GM23248 (cell line): ENCODE data around the gene JCAD. TPM values are rescaled to one million over a fixed set of nuclear protein-coding genes. Genes with fewer than 3 reads are reported as not detected.

Experiments
- DNase-seq: peaks from one replicate; pipeline ENCODE4 v3.0.0-alpha.2; 2015
- H2AFZ ChIP-seq: fragments of 200-600 bp; sonication (generic); 2 replicates; pipeline ENCODE4 v1.6.1; 2016; ENCODE audit warnings: antibody characterized with exemption
- H3F3A ChIP-seq: fragments of 200-600 bp; sonication (generic); 2 replicates; pipeline ENCODE4 v1.6.1; 2016; ENCODE audit warnings: mild to moderate bottlenecking, antibody characterized with exemption, mixed run types; ENCODE audit not compliant: insufficient read depth
- H3K27ac ChIP-seq: fragments of 200-600 bp; sonication (generic); 2 replicates; pipeline ENCODE4 v1.5.1; 2016; ENCODE audit warnings: mild to moderate bottlenecking
- H3K27me3 ChIP-seq: fragments of 200-600 bp; sonication (generic); replicated peaks from 2 replicates; pipeline ENCODE4 v1.6.1; 2016; ENCODE audit warnings: mild to moderate bottlenecking; ENCODE audit not compliant: insufficient read depth
- H3K36me3 ChIP-seq: fragments of 200-600 bp; sonication (generic); 2 replicates; pipeline ENCODE4 v1.6.1; 2016; ENCODE audit warnings: low read depth, mild to moderate bottlenecking
- H3K4me1 ChIP-seq: fragments of 200-600 bp; sonication (generic); 2 replicates; pipeline ENCODE4 v1.6.1; 2016; ENCODE audit warnings: mild to moderate bottlenecking; ENCODE audit not compliant: insufficient read depth
- H3K4me2 ChIP-seq: fragments of 200-600 bp; sonication (generic); one replicate; pipeline ENCODE4 v1.6.1; 2016; ENCODE audit warnings: mild to moderate bottlenecking; ENCODE audit not compliant: unreplicated experiment
- H3K4me3 ChIP-seq: fragments of 200-600 bp; sonication (generic); 2 replicates; pipeline ENCODE4 v1.5.1; 2016; ENCODE audit warnings: mild to moderate bottlenecking
- H3K79me2 ChIP-seq: fragments of 200-600 bp; sonication (generic); 2 replicates; pipeline ENCODE4 v1.6.1; 2016; ENCODE audit warnings: mild to moderate bottlenecking; ENCODE audit not compliant: insufficient read depth
- H3K9ac ChIP-seq: fragments of 200-600 bp; sonication (generic); 2 replicates; pipeline ENCODE4 v1.6.1; 2016; ENCODE audit warnings: mild to moderate bottlenecking
- H3K9me2 ChIP-seq: fragments of 200-600 bp; sonication (generic); 2 replicates; pipeline ENCODE4 v1.6.1; 2016; ENCODE audit warnings: mixed run types, mild to moderate bottlenecking, moderate library complexity; ENCODE audit not compliant: insufficient read depth
- H3K9me3 ChIP-seq: fragments of 200-600 bp; sonication (generic); one replicate; pipeline ENCODE4 v1.6.1; 2017; ENCODE audit warnings: low read depth
- H4K20me1 ChIP-seq: fragments of 200-600 bp; sonication (generic); 2 replicates; pipeline ENCODE4 v1.6.0; 2016; ENCODE audit not compliant: insufficient read depth
- EZH2 ChIP-seq: fragments of 200-600 bp; sonication (generic); IDR thresholded peaks from 2 replicates; pipeline ENCODE4 v1.6.1; 2018; ENCODE audit warnings: antibody characterized with exemption, mild to moderate bottlenecking; ENCODE audit not compliant: insufficient read depth, poor library complexity, severe bottlenecking
- EZH2phosphoT487 ChIP-seq: fragments of 200-600 bp; sonication (generic); IDR thresholded peaks from 2 replicates; pipeline ENCODE4 v1.6.1; 2018; ENCODE audit warnings: antibody characterized with exemption, moderate library complexity, mild to moderate bottlenecking, low read depth; ENCODE audit not compliant: insufficient read depth
- WGBS, 2 experiments: methylation state at CpG; one replicate each; pipeline ENCODE4 v1.1.6; 2015 to 2017; ENCODE audit warnings: low lambda C conversion rate in 2 of 2, low coverage in 1 of 2; ENCODE audit errors: missing lambda C conversion rate in 2 of 2; 5-methylcytosine and 5-hydroxymethylcytosine counted together
- in situ Hi-C: fragments of 300-500 bp; cut with MboI; formaldehyde crosslinking; loops from 2 replicates; pipeline ENCODE4 v1.15.0; 2020
- polyA plus RNA-seq: library from polyadenylated mRNA; unstranded; fragments of >200 nt; fragmentation: Nextera tagmentation; extraction: Ambion mirVana; gene quantifications from 2 replicates; pipeline ENCODE4 v1.2.1, GENCODE V29; 2016
- total RNA-seq: library from RNA; depleted of rRNA; stranded (reverse); fragments of >200 nt; shearing (Covaris generic); gene quantifications from 2 replicates; pipeline ENCODE4 v1.2.3, GENCODE V29; 2014

JCAD gene
- total and polyA plus RNA-seq, 2 experiments from 2014 or later, result 17.1 to 24.3 TPM

DNA sequence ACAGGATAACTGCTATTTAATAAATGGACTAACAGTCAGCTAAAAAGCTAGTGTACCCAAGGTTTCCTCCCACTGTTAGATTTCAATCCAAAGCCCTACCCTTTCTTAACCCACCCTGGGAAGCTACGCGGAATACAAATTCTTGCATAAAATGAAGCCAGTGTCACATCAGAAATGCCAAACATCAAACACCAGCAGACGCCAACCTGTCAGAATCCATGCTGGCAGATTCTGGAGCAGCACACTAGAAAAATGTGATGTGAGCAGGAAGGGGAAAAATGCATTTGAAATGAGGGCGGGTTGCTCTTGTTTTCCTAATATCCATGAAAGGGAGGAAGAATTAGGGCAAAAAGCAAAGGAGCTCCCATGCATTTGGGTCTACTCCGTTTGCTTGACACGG lies 16.1 kb upstream of the JCAD start:
- Histone ChIP-seq H3K4me1 (no peaks in the 10 kb centered on the region), H3K4me2 (no peak overlapping the region), H2AFZ (no peak overlapping the region), H3F3A (no peaks in the 10 kb centered on the region), H3K9ac (no peak overlapping the region), H4K20me1 (no peaks in the 10 kb centered on the region), H3K9me3 (no peaks in the 10 kb centered on the region), H3K27ac (no peak overlapping the region), H3K4me3 (no peak overlapping the region), H3K79me2 (no peaks in the 10 kb centered on the region), H3K27me3 (no peaks in the 10 kb centered on the region; the same call in 1 of the 2 replicates), H3K9me2 (no peaks in the 10 kb centered on the region), H3K36me3 (no peaks in the 10 kb centered on the region)
- TF ChIP-seq EZH2phosphoT487 (no peak), EZH2 (no peak)
- 89 to 92% methylated on average over 6 of the region's 6 CpGs for WGBS, 2 experiments
- in situ Hi-C loops, result no loop called here
- no peak for DNase-seq

DNA sequence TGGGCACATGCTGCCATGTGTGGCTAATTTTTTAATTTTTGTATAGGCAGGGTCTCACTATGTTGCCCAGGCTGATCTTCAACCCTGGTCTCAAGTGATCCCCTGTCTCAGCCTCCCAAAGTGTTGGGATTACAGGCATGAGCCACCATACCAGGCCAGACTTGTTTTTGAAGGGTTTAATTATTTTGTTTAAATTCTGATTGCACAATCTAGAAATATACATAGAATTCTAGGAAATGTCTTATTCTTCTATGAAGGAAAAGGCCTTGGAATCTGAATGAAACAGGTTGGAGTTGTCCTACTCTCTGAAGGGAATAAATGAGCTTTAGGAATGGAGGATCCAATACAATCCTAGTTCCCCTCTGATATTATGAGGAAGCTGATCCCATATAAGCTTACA lies 15.5 kb upstream of the JCAD start:
- Histone ChIP-seq H3K27ac (no peak overlapping the region), H3K36me3 (no peaks in the 10 kb centered on the region), H3K4me2 (no peak overlapping the region), H3K9me2 (no peaks in the 10 kb centered on the region), H3K27me3 (no peaks in the 10 kb centered on the region; the same call in 1 of the 2 replicates), H3F3A (no peaks in the 10 kb centered on the region), H2AFZ (no peak overlapping the region), H3K4me1 (no peaks in the 10 kb centered on the region), H3K9me3 (no peaks in the 10 kb centered on the region), H3K79me2 (no peaks in the 10 kb centered on the region), H4K20me1 (no peaks in the 10 kb centered on the region), H3K9ac (no peak overlapping the region), H3K4me3 (no peak overlapping the region)
- DNase-seq, result no peak
- no peak for TF ChIP-seq EZH2
- TF ChIP-seq EZH2phosphoT487, result no peak
- in situ Hi-C loops, result no loop called here

- Histone ChIP-seq H3K9ac (no peak overlapping the region), H3K4me3 (no peak overlapping the region), H4K20me1 (no peaks in the 10 kb centered on the region), H2AFZ (no peak overlapping the region), H3K9me2 (no peaks in the 10 kb centered on the region), H3K27ac (no peak overlapping the region), H3K79me2 (no peaks in the 10 kb centered on the region), H3K4me1 (no peaks in the 10 kb centered on the region), H3F3A (no peaks in the 10 kb centered on the region), H3K4me2 (no peak overlapping the region), H3K9me3 (no peaks in the 10 kb centered on the region), H3K27me3 (no peaks in the 10 kb centered on the region; the same call in 1 of the 2 replicates), H3K36me3 (no peaks in the 10 kb centered on the region)
- in situ Hi-C loops, result no loop called here
- no peak for DNase-seq
- TF ChIP-seq EZH2 (no peak), EZH2phosphoT487 (no peak)
- WGBS, 2 experiments, result 50 to 51% methylated on average over 2 of the region's 2 CpGs
Measured at GRCh38 chr10:30074090-30074489, 14.7 kb upstream of the JCAD start.

DNA sequence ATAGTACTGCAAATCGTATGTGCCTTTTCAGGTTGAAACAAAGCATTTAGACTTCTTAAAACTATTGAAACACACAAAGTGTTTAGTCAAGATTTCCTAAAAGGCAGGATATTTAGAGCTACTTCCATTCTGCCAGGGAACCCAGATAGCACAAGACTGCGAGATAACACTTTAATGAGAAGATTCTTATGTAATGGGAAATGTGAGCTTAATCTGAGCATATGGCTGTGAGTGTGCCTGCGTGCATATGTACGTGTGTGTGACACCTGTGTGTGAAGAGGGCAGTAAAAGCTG lies 14.3 kb upstream of the JCAD start:
- no peaks in the 10 kb centered on the region for H3K9me3 ChIP-seq
- no peaks in the 10 kb centered on the region; the same call in 1 of the 2 replicates for H3K27me3 ChIP-seq
- in situ Hi-C loops, result no loop called here
- TF ChIP-seq EZH2phosphoT487, result no peak
- no peak overlapping the region for H3K27ac ChIP-seq
- H3K36me3 ChIP-seq, result no peaks in the 10 kb centered on the region
- no peaks in the 10 kb centered on the region for H3K79me2 ChIP-seq
- H3F3A ChIP-seq, result no peaks in the 10 kb centered on the region
- no peak overlapping the region for H3K4me3 ChIP-seq
- 84 to 94% methylated on average over 4 of the region's 4 CpGs for WGBS, 2 experiments
- no peaks in the 10 kb centered on the region for H4K20me1 ChIP-seq
- DNase-seq, result no peak
- no peaks in the 10 kb centered on the region for H3K9me2 ChIP-seq
- H2AFZ ChIP-seq, result no peak overlapping the region
- no peak overlapping the region for H3K9ac ChIP-seq
- H3K4me1 ChIP-seq, result no peaks in the 10 kb centered on the region
- no peak overlapping the region for H3K4me2 ChIP-seq

- H2AFZ ChIP-seq, result no peak overlapping the region
- H3K27ac ChIP-seq, result no peak overlapping the region
- in situ Hi-C loops, result no loop called here
- no peaks in the 10 kb centered on the region for H3K36me3 ChIP-seq
- TF ChIP-seq EZH2phosphoT487, result no peak
- no peak for TF ChIP-seq EZH2
- H3K27me3 ChIP-seq, result no peaks in the 10 kb centered on the region; the same call in 1 of the 2 replicates
- no peak overlapping the region for H3K4me2 ChIP-seq
- no peaks in the 10 kb centered on the region for H4K20me1 ChIP-seq
- WGBS, 2 experiments, result 85 to 91% methylated on average over 6 of the region's 6 CpGs
- no peak for DNase-seq
- H3K4me3 ChIP-seq, result no peak overlapping the region
- no peaks in the 10 kb centered on the region for H3K9me2 ChIP-seq
- no peak overlapping the region for H3K9ac ChIP-seq
- H3K9me3 ChIP-seq, result no peaks in the 10 kb centered on the region
- no peaks in the 10 kb centered on the region for H3K79me2 ChIP-seq
- H3K4me1 ChIP-seq, result no peaks in the 10 kb centered on the region
- H3F3A ChIP-seq, result no peaks in the 10 kb centered on the region
Measured at GRCh38 chr10:30073045-30073766, 13.8 kb upstream of the JCAD start.
